Naive thymus-derived CD4-positive, alpha-beta T cell (primary cell): ENCODE data around the gene MIA. TPM values are rescaled to one million over a fixed set of nuclear protein-coding genes. Genes with fewer than 3 reads are reported as not detected.
"Not testable (repeated sequence)": the region's sequence is repeated elsewhere in the genome, so short reads cannot be mapped to it uniquely, and the experiment has no call there.

Experiments used
- ATAC-seq: fragments of 150-1000 bp; cut with Tn5 transposase; 2 replicates; pipeline ENCODE4 v1.10.0; 2021; ENCODE audit warnings: mild to moderate bottlenecking, moderate library complexity
- CTCF ChIA-PET: fragments of 350-600 bp; sonication (Branson Sonifier 250); formaldehyde crosslinking; loops from one replicate; lab custom pipeline; 2021; ENCODE audit warnings: antibody characterized with exemption; lab: Charles Lee
- POLR2A ChIA-PET: fragments of 350-600 bp; sonication (Branson Sonifier 250); formaldehyde crosslinking; loops from one replicate; lab custom pipeline; 2021; ENCODE audit warnings: antibody characterized with exemption, inconsistent platforms; lab: Charles Lee
- DNase-seq, 9 donors: peaks; one replicate each; pipeline versions ENCODE4 v3.0.0 to v3.0.0-alpha.2; 2020 to 2022; ENCODE audit warnings: mixed read lengths in 1 of 9
- H3K27ac ChIP-seq: one replicate; pipeline ENCODE4 v1.7.0; 2013; ENCODE audit warnings: mild to moderate bottlenecking, low read depth, low read length, moderate library complexity
- H3K27me3 ChIP-seq, 2 donors: one replicate each; pipeline ENCODE4 v1.7.0; 2013; ENCODE audit warnings: low read length in 2 of 2, mild to moderate bottlenecking in 2 of 2, moderate library complexity in 2 of 2; ENCODE audit not compliant: control insufficient read depth in 2 of 2, insufficient read depth in 2 of 2
- H3K36me3 ChIP-seq, 3 experiments: 1 replicate in 2 of 3; 2 replicates in 1 of 3; pipeline ENCODE4 v1.7.0; 2013; ENCODE audit warnings: low read length in 3 of 3, mild to moderate bottlenecking in 3 of 3, moderate library complexity in 1 of 3; ENCODE audit not compliant: insufficient read depth in 3 of 3, control insufficient read depth in 2 of 3
- H3K4me1 ChIP-seq, 2 donors: one replicate each; pipeline ENCODE4 v1.7.0; 2013; ENCODE audit warnings: low read length in 2 of 2, mild to moderate bottlenecking in 2 of 2, moderate library complexity in 1 of 2; ENCODE audit not compliant: control insufficient read depth in 2 of 2, insufficient read depth in 2 of 2
- H3K4me3 ChIP-seq: 2 replicates; pipeline ENCODE4 v1.7.0; 2013; ENCODE audit warnings: mild to moderate bottlenecking, low read length
- H3K9me3 ChIP-seq, 3 experiments: 1 replicate in 2 of 3; 2 replicates in 1 of 3; pipeline ENCODE4 v1.7.0; 2013; ENCODE audit warnings: low read length in 3 of 3; ENCODE audit not compliant: control insufficient read depth in 2 of 3
- H3K27ac Mint-ChIP-seq, 9 donors: one replicate each; pipeline ENCODE4 v1.8.0; 2020 to 2022; ENCODE audit warnings: mixed read lengths in 9 of 9, mild to moderate bottlenecking in 8 of 9, moderate library complexity in 5 of 9, inconsistent platforms in 2 of 9
- H3K27me3 Mint-ChIP-seq, 5 donors: one replicate each; pipeline ENCODE4 v1.8.0; 2021 to 2022; ENCODE audit warnings: mixed read lengths in 5 of 5, mild to moderate bottlenecking in 1 of 5
- H3K36me3 Mint-ChIP-seq, 5 donors: one replicate each; pipeline ENCODE4 v1.8.0; 2020 to 2022; ENCODE audit warnings: mixed read lengths in 5 of 5, mild to moderate bottlenecking in 3 of 5, inconsistent platforms in 1 of 5
- H3K4me1 Mint-ChIP-seq, 7 donors: one replicate each; pipeline ENCODE4 v1.8.0; 2020 to 2022; ENCODE audit warnings: mixed read lengths in 7 of 7, mild to moderate bottlenecking in 3 of 7, inconsistent platforms in 1 of 7
- H3K4me3 Mint-ChIP-seq, 10 donors: one replicate each; pipeline ENCODE4 v1.8.0; 2020 to 2022; ENCODE audit warnings: mild to moderate bottlenecking in 10 of 10, mixed read lengths in 10 of 10, moderate library complexity in 6 of 10, inconsistent platforms in 2 of 10
- H3K9me3 Mint-ChIP-seq, 11 donors: one replicate each; pipeline ENCODE4 v1.8.0; 2020 to 2022; ENCODE audit warnings: mixed read lengths in 11 of 11, mild to moderate bottlenecking in 4 of 11, inconsistent platforms in 1 of 11, moderate library complexity in 1 of 11
- intact Hi-C, 2 donors: fragments of 100-400 bp; cut with micrococcal nuclease; formaldehyde crosslinking; loops; one replicate each; pipeline ENCODE4 v1.15.1; 2023
- polyA plus RNA-seq, 2 donors: library from polyadenylated mRNA; unstranded; fragments of 300-500 nt; fragmentation: Illumina TruSeq; gene quantifications; one replicate each; pipeline ENCODE4 v1.2.3, GENCODE V29; 2021
- total RNA-seq, 6 experiments: library from RNA in 5 of 6; stranded (reverse) in 5 of 6; gene quantifications; 1 replicate in 5 of 6; 2 replicates in 1 of 6; pipeline ENCODE4 v1.2.3 and lab custom pipeline; 2021 to 2026

Gene MIA
- total RNA-seq = 1 to 10 TPM in 2 of 5 experiments, not detected in 3; 4.9 to 7.2 TPM
- not detected for polyA plus RNA-seq
- not detected for total RNA-seq (lab: John Stamatoyannopoulos, UW)

DNA sequence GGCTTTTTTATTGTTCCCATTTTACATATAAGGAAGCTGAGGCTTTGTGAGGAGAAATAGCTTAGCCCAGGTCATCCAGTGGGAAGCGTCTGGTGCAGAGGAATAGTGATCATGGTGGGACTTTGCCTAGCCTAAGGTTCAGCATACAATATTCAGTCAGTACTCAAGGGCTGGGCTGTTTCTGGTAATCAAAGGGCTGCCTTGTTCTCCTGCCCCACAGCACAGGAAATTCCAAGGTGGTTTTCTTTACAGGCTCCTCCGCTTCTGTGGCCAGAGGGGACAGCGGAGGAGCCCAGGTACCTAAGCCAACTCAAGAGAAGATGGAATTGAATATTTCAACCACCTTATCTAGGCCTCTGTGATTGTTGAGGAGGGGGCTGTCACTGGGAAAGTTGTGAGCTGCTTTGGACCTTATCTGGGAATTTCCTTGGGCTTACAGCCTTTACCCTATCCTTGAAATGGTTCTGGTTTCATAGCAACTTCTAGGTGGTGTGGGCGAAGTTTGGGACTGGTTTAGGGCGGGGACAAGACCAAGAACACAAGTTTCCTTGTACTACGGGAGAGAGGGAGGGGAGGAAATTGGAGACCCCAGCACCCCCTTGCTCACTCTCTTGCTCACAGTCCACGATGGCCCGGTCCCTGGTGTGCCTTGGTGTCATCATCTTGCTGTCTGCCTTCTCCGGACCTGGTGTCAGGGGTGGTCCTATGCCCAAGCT, at the start of gene MIA:
Gene MIA, plus strand, starts transcription at position 606 of the 716 bp plus-strand sequence. Its CDS starts 22 bp downstream, at position 628.
- ChIA-PET CTCF (interaction anchor here (0.6 to 1.4 kb wide), 2 partner anchors 31 to 579 kb away, joined by 3 read pairs; no protein-coding TSS in a partner anchor), POLR2A (interaction anchor here (1.0 to 5.6 kb wide), 2 partner anchors 22 to 25 kb away, joined by 3 to 89 read pairs; partner anchors contain the start of genes ACTMAP, EGLN2 and SNRPA)
- H3K4me3 Mint-ChIP-seq = peak within 1 kb of the TSS in 3 of 10 donors; percentile 25 to 91 (median 45)

DNA sequence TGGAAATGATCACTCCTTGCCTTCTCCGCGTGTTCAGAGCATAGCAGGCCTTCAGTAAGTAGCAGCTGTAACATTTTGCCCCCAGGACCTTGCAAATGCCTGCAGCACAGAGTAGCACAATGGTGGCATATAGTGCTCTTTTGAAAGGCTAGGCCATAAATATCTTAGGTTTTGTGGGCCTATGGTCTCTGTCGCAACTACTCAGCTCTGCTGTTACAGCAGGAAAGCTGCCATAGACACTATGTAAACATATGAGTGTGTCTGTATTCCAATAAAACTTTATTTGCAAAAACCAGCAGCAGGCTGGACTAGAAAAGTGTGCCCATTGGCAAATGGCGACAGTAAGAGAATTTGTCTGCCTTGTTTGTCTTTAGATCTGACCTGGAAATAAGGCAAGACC, 49.0 kb upstream of the MIA start:
- intact Hi-C loops = no loop called here
- Mint-ChIP-seq H3K4me3 (no peak overlapping the region), H3K27me3 (no peaks in the 10 kb centered on the region), H3K9me3 (peaks cover 0 to 5% (median 0%) of the 10 kb centered on the region in 11 donors), H3K4me1 (peaks cover 5 to 29% (median 17%) of the 10 kb centered on the region in 7 donors), H3K27ac (no peak overlapping the region), H3K36me3 (peaks cover 3 to 50% (median 20%) of the 10 kb centered on the region in 5 donors)
- ChIA-PET CTCF (interaction anchor here (0.7 kb wide), 1 partner anchor 92 kb away, joined by 3 read pairs; no protein-coding TSS in a partner anchor), POLR2A (no interaction called here)
- Histone ChIP-seq H3K27ac (no peak overlapping the region), H3K27me3 (no peaks in the 10 kb centered on the region), H3K9me3 (no peaks in the 10 kb centered on the region), H3K4me1 (peaks cover 0 to 4% of the 10 kb centered on the region in 2 donors), H3K4me3 (no peak overlapping the region), H3K36me3 (peaks cover 0 to 22% (median 6%) of the 10 kb centered on the region in 3 experiments)
- ATAC-seq = no peak
- no peak for DNase-seq

More for the DNA sequence above, at the start of gene MIA:
- H3K4me1 Mint-ChIP-seq = peaks cover 19 to 45% (median 34%) of the 10 kb centered on the region in 7 donors
- peaks cover 0 to 20% (median 9%) of the 10 kb centered on the region in 5 donors for H3K36me3 Mint-ChIP-seq
- no peaks in the 10 kb centered on the region for H3K36me3 ChIP-seq
- ATAC-seq (no peak), DNase-seq (no peak)
- no peaks in the 10 kb centered on the region for H3K27me3 ChIP-seq
- H3K27ac Mint-ChIP-seq = peak within 1 kb of the TSS in 7 of 9 donors; percentile 58 to 98 (median 72)
- no peaks in the 10 kb centered on the region for H3K9me3 ChIP-seq
- intact Hi-C loops = loop anchor here (5.0 to 10.0 kb wide), 3 partner anchors 163 to 580 kb away; partner anchors contain the start of genes AKT2 (in 1 of the 2) and TGFB1 (in 1 of the 2)
- no peak within 1 kb of the TSS for H3K4me3 ChIP-seq
- H3K27me3 Mint-ChIP-seq = no peaks in the 10 kb centered on the region
- peaks cover 0 to 6% (median 0%) of the 10 kb centered on the region in 11 donors for H3K9me3 Mint-ChIP-seq
- H3K4me1 ChIP-seq = peaks cover 18 to 28% of the 10 kb centered on the region in 2 donors
- no peak within 1 kb of the TSS for H3K27ac ChIP-seq

DNA sequence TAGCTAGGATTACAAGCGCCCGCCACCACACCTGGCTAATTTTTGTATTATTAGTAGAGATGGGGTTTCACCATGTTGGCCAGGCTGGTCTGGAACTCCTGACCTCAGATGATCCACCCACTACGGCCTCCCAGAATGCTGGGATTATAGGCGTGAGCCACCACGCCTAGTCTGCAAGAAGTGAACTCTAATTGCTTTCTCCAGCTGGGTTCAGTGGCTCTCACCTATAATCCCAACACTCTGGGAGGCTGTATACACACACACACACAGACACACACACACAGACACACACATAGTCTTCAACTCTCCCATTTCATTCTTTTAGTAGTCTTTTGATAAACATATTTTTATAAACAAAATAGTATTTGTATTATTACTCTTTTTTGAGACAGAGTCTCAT, 45.3 kb upstream of the MIA start:
- H3K9me3 Mint-ChIP-seq, POLR2A ChIA-PET, intact Hi-C loops, H3K27me3 Mint-ChIP-seq, CTCF ChIA-PET, ATAC-seq, DNase-seq, H3K27ac Mint-ChIP-seq, H3K4me1 ChIP-seq, H3K4me1 Mint-ChIP-seq, H3K27me3 ChIP-seq, H3K4me3 Mint-ChIP-seq, H3K9me3 ChIP-seq, H3K4me3 ChIP-seq, H3K27ac ChIP-seq: not testable (repeated sequence)
- peaks cover 4 to 54% (median 25%) of the 10 kb centered on the region in 5 donors for H3K36me3 Mint-ChIP-seq
- peaks cover 0 to 53% (median 0%) of the 10 kb centered on the region in 3 experiments for H3K36me3 ChIP-seq

DNA sequence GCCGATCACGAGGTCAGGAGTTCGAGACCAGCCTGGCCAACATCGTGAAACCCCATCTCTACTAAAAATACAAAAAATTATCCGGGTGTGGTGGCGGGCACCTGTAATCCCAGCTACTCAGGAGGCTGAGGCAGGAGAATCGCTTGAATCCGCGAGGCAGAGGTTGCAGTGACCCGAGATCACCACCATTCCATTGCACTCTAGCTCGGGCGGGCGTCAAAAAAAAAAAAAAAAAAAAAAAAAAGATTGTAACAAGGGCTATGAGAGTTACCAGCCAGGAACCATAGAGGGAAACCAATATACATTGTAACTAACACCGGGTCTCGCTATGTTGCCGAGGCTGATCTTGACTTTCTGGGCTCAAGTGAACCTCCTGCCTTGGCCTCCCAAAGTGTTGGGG, 43.0 kb upstream of the MIA start:
- H3K4me3 Mint-ChIP-seq, ATAC-seq, H3K9me3 Mint-ChIP-seq, H3K4me3 ChIP-seq, H3K9me3 ChIP-seq, DNase-seq, intact Hi-C loops, H3K4me1 ChIP-seq, H3K27ac Mint-ChIP-seq, H3K4me1 Mint-ChIP-seq, H3K27me3 ChIP-seq, H3K27ac ChIP-seq, H3K27me3 Mint-ChIP-seq: not testable (repeated sequence)
- ChIA-PET CTCF (interaction anchor here (0.6 to 0.8 kb wide), 3 partner anchors 10 to 424 kb away, joined by 3 read pairs; no protein-coding TSS in a partner anchor), POLR2A (interaction anchor here (1.9 kb wide), 1 partner anchor 46 kb away, joined by 6 read pairs; the partner anchor contains the start of gene RAB4B)
- H3K36me3 ChIP-seq = peaks cover 0 to 66% (median 0%) of the 10 kb centered on the region in 3 experiments
- H3K36me3 Mint-ChIP-seq = peaks cover 4 to 50% (median 30%) of the 10 kb centered on the region in 5 donors

DNA sequence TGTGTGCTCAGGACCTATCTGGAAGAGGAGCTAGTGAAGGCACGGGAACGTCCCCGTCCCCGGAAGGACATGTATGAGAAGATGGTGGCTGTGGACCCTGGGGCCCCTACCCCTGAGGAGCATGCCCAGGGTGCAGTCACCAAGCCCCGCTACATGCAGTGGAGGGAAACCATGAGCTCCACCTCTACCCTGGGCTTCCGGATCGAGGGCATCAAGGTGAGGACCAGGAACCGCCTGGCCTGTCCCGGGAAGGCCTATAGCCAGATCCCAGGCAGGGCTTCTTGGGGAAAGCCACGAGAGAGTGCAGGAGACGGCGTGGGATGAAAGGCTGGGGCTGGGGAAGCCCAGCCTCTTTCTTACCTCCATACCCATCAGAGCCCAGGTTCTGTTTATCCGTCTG, 42.2 kb upstream of the MIA start:
- H3K27ac ChIP-seq = no peak overlapping the region
- H3K36me3 Mint-ChIP-seq = peaks cover 4 to 47% (median 29%) of the 10 kb centered on the region in 5 donors
- H3K27ac Mint-ChIP-seq = no peak overlapping the region
- H3K27me3 Mint-ChIP-seq = no peaks in the 10 kb centered on the region
- no peaks in the 10 kb centered on the region for H3K27me3 ChIP-seq
- H3K9me3 ChIP-seq = no peaks in the 10 kb centered on the region
- H3K36me3 ChIP-seq = peaks cover 0 to 63% (median 0%) of the 10 kb centered on the region in 3 experiments
- peaks cover 0 to 4% (median 0%) of the 10 kb centered on the region in 7 donors for H3K4me1 Mint-ChIP-seq
- no peaks in the 10 kb centered on the region for H3K9me3 Mint-ChIP-seq
- no peaks in the 10 kb centered on the region for H3K4me1 ChIP-seq
- ChIA-PET POLR2A (interaction anchor here (0.9 to 1.9 kb wide), 2 partner anchors 24 to 45 kb away, joined by 3 to 6 read pairs; partner anchors contain the start of gene RAB4B), CTCF (interaction anchor here (0.6 kb wide), 1 partner anchor 423 kb away, joined by 3 read pairs; no protein-coding TSS in a partner anchor)
- intact Hi-C loops = no loop called here
- H3K4me3 Mint-ChIP-seq = no peak overlapping the region
- DNase-seq (no peak), ATAC-seq (no peak)
- no peak overlapping the region for H3K4me3 ChIP-seq

DNA sequence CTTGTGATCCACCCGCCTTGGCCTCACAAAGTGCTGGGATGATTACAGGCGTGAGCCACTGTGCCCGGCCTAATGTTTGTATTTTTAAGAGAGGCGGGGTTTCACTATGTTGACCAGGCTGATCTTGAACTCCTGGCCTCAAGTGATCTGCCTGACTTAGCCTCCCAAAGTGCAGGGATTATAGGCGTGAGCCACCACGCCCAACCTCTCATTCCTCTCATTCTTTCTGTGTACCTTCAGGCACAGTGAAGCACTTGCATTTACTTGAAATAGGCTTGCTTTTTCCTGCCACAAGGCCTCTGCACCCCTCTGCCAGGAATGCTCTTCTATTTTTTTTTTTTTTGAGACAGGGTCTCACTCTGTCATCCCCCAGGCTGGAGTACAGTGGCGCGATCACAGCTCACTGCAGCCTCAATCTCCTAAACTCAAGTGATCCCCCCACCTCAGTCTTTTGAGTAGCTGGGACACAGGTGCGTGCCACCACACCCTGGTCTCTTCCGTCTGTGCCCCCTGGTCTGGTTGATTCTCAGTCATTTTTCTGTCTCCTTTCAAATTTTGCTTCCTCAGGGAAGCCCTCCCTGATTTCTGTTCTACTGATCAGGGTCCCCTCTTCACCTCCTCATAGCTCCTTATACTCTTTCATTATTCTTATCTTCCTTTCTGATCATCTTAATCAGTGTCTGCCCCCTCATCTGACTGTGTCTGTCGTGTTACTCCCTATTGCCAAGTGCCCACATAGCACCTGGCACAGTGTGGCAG, 40.1 kb upstream of the MIA start:
- Histone ChIP-seq H3K27me3 (no peaks in the 10 kb centered on the region), H3K27ac (no peak overlapping the region), H3K9me3 (no peaks in the 10 kb centered on the region), H3K36me3 (peaks cover 0 to 75% (median 0%) of the 10 kb centered on the region in 3 experiments), H3K4me3 (no peak overlapping the region), H3K4me1 (no peaks in the 10 kb centered on the region)
- no peaks in the 10 kb centered on the region for H3K27me3 Mint-ChIP-seq
- intact Hi-C loops = no loop called here
- peak overlapping the region in 1 of 9 donors; percentile 14 for H3K27ac Mint-ChIP-seq
- H3K4me1 Mint-ChIP-seq = peaks cover 0 to 4% (median 0%) of the 10 kb centered on the region in 7 donors
- no peak overlapping the region for H3K4me3 Mint-ChIP-seq
- ATAC-seq (no peak), DNase-seq (no peak)
- ChIA-PET CTCF (no interaction called here), POLR2A (no interaction called here)
- H3K9me3 Mint-ChIP-seq = no peaks in the 10 kb centered on the region
- H3K36me3 Mint-ChIP-seq = peaks cover 4 to 56% (median 28%) of the 10 kb centered on the region in 5 donors
